Measurements from ENCODE around the gene PPP1R37.

Gene PPP1R37, protein sequence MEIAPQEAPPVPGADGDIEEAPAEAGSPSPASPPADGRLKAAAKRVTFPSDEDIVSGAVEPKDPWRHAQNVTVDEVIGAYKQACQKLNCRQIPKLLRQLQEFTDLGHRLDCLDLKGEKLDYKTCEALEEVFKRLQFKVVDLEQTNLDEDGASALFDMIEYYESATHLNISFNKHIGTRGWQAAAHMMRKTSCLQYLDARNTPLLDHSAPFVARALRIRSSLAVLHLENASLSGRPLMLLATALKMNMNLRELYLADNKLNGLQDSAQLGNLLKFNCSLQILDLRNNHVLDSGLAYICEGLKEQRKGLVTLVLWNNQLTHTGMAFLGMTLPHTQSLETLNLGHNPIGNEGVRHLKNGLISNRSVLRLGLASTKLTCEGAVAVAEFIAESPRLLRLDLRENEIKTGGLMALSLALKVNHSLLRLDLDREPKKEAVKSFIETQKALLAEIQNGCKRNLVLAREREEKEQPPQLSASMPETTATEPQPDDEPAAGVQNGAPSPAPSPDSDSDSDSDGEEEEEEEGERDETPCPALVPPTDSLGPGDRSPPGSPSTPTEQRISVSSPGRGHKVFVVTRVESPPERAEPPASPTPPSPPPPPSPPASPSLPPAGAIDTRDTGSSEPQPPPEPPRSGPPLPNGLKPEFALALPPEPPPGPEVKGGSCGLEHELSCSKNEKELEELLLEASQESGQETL

DNA sequence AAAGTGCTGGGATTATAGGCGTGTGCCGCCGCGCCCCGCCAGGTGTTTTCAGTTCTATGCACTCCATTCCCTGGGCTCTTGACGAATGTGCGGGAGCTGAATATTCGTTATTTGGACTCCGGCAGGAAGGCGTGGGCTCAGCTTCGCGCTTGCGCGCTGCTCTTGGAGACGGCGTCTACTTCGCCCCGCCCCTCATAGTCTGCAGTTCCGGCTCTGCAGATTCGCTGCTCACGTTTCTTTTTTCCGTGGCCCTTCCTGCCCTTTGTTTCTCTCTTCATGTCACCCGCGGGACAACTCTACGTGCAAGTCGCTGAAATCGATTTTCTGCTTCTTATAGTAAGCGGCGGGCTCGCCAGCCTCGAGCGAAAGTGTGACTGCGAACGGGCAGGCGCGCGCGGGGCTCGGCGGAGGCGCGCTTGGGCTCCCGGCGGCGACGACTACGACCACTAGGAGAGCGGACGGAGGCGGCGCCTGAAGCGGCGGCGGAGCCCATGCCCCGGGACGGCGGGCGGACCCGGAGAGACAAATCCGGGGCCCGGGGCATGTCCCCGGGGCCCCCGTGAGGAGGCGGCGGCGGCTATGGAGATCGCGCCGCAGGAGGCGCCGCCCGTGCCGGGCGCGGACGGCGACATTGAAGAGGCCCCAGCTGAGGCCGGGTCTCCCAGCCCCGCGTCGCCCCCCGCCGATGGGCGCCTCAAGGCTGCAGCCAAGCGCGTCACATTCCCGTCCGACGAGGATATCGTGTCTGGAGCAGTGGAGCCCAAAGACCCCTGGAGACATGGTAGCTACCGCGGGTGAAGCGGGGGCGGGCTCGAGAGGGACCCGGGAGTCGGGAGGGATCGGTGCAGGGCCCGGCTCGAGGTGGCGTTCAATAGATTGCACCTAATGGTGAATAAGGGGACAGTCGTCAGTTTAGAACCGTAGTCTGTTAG, at the start of gene PPP1R37:
Gene PPP1R37 (plus strand): TSS at position 433 of the 932 bp plus-strand sequence. CDS start 147 bp downstream, at position 580.
- DNase-seq (ENCODE audit: low read depth in 3 of 3) = peak; percentile 79 to 88 (median 87)

- DNase-seq (ENCODE audit: low read depth in 3 of 3) = no peak
Observed at GRCh38 chr19:45045671-45046353, 47.2 kb upstream of the PPP1R37 start.

DNA sequence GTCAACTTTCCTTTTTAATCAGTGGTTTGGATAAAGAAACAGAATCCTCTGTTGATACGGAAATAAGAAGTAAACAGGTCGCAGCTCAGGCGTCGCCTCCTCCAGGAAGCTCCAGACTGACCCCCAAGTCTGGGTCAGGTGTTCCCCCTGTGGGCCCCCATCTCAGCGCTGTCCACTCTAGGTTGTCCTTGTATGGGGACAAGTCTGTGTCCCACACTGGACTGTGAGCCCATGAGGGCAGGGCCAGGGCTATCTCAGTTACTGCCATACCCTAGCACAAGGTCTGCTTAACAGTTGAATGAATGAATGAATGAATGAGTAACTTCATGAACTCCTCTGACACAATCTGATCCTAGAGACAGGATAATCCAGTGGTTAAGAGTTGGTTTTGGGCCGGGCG, 46.6 kb upstream of the PPP1R37 start:
- DNase-seq (ENCODE audit: low read depth in 3 of 3) = no peak

DNA sequence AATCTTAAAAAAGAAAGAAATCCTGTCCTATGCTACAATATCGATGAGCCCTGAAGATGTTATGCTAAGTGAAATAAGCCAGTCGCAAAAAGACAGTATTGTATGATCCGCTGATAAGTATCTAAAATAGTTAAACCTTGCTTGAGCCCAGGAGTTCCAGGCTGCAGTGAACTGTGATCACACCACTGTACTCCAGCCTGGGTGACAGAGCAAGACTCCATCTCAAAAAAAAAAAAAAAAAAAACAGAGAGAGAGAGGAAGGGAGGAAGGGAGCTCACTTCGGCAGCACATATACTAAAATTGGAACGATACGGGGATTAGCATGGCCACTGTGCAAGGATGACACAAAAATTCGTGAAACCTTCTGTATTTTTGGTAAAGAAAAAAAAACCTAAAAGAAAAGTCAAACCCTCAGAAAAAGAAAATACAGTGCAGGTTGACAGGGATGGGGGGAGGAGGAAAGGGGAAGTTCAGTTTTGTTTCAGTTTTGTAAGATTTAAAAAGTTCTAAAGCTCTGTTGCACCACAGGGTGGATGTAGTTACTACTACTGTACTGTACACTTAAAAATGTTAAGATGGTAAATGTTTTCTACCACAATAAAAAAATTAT, 45.7 kb upstream of the PPP1R37 start:
- no peak for DNase-seq (ENCODE audit: low read depth in 3 of 3)

DNA sequence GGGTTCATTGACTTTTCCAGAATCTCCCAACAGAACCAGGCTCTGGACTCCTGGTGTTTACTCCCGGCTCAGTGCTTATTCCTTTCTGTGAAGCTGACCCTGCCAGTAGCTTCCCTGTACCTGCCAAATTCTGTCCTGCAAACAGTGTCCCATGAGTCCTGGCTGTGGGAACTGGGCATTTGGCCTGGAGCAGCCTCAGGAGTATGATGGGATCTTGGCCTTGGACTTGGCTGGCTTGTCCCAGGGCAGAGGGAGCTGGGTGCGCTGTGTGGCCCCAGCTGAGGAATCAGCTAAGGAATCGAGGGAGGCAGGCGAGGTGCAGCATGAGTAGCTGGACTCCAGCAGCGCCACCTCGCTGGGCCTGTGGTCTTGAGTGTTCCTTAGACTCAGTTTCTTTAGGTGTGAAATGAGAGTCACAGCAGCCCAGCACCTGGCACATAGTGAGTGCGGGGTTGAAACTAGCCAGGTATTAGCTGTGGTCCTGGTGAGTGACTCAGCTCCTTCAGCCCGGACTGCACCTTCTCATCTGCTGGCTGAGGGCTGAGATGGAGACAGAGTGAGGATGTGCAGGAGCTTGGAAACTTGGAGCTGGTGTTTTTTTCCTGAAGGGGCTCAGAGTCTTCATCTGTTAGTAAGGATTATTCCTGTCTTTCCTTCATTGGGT, 43.8 kb upstream of the PPP1R37 start:
- no peak for DNase-seq (ENCODE audit: low read depth in 3 of 3)

- no peak for DNase-seq (ENCODE audit: low read depth in 3 of 3)
Observed at GRCh38 chr19:45050036-45050435, 42.9 kb upstream of the PPP1R37 start.

GRCh38 chr19:45051929-45052579, 40.9 kb upstream of the PPP1R37 start:
- DNase-seq (ENCODE audit: low read depth in 3 of 3) = no peak

- DNase-seq (ENCODE audit: low read depth in 3 of 3) = no peak
Observed at GRCh38 chr19:45056831-45057230, 36.1 kb upstream of the PPP1R37 start.

GRCh38 chr19:45057444-45057843, 35.5 kb upstream of the PPP1R37 start:
- no peak for DNase-seq (ENCODE audit: low read depth in 3 of 3)

DNA sequence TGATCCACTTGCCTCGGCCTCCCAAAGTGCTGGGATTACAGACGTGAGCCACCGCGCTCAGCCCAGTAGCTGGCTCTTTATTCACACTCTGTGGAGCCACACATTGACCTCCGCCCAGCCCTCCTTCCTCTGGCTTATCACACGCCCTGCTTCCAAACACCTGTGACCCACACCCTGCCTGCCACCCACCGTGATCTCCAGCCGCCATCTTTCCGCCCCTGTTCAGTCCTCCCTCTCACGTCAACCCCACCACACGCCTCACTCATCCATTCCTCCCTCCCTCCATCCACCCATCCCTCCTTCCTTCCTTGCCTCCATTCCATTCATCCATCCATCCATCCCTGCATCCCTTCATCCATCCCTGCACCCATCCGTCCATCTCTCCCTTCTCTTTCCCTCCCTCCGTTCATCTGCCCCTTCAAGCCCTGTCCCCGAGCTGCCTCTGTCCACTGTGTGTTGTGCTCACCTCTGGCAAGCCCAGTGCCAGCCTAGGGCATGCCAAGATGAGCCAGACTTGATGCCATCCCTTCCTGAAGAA, 34.3 kb upstream of the PPP1R37 start:
- no peak for DNase-seq (ENCODE audit: low read depth in 3 of 3)

- DNase-seq (ENCODE audit: low read depth in 3 of 3) = peak; percentile 68 to 78 (median 78)
Observed at GRCh38 chr19:45059258-45059965, 33.6 kb upstream of the PPP1R37 start.

- DNase-seq (ENCODE audit: low read depth in 3 of 3) = no peak
Observed at GRCh38 chr19:45061965-45062364, 31.0 kb upstream of the PPP1R37 start.

- DNase-seq (ENCODE audit: low read depth in 3 of 3) = no peak
Observed at GRCh38 chr19:45063851-45064801, 28.9 kb upstream of the PPP1R37 start.

DNA sequence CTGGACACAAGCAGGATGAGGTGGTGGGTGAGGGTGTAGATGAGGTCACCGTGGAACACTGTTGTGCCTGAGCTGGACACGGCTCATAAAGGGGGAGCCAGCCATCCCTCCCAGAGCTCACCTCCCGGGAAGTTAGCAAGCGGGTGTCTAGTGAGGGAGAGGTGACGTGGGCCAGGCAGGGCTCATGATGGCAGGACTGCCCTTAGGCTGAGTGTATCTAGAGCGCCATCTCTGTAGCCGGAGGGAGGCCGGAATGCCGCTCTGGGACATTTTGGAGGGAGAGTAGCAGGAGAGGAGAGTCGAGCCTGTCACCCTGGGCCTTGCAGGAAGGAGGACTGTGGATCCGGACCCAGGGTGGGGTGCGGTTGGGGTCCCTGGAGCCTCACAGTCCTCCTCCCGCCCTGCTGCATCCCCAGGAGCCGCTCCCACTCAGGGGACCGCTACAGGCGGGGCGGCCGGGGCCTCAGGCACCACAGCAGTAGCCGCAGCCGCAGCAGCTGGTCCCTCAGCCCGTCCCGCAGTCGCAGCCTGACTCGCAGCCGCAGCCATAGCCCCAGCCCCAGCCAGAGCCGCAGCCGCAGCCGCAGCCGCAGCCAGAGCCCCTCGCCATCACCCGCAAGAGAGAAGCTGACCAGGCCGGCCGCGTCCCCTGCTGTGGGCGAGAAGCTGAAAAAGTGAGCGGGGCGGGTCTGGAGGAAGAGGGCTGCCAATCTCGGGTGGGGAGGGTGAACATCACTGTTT, 25.9 kb upstream of the PPP1R37 start:
- no peak for DNase-seq (ENCODE audit: low read depth in 3 of 3)

- no peak for DNase-seq (ENCODE audit: low read depth in 3 of 3)
Observed at GRCh38 chr19:45068041-45068440, 24.9 kb upstream of the PPP1R37 start.

GRCh38 chr19:45069056-45069455, 23.9 kb upstream of the PPP1R37 start:
- no peak for DNase-seq (ENCODE audit: low read depth in 3 of 3)

- DNase-seq (ENCODE audit: low read depth in 3 of 3) = no peak
Observed at GRCh38 chr19:45070214-45070613, 22.8 kb upstream of the PPP1R37 start.
